Measurements from ENCODE around the gene ABHD17B.

- TF ChIP-seq, protein P1, sequence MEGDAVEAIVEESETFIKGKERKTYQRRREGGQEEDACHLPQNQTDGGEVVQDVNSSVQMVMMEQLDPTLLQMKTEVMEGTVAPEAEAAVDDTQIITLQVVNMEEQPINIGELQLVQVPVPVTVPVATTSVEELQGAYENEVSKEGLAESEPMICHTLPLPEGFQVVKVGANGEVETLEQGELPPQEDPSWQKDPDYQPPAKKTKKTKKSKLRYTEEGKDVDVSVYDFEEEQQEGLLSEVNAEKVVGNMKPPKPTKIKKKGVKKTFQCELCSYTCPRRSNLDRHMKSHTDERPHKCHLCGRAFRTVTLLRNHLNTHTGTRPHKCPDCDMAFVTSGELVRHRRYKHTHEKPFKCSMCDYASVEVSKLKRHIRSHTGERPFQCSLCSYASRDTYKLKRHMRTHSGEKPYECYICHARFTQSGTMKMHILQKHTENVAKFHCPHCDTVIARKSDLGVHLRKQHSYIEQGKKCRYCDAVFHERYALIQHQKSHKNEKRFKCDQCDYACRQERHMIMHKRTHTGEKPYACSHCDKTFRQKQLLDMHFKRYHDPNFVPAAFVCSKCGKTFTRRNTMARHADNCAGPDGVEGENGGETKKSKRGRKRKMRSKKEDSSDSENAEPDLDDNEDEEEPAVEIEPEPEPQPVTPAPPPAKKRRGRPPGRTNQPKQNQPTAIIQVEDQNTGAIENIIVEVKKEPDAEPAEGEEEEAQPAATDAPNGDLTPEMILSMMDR (conservative IDR thresholded peaks at IDR 0.05), result no peak
- no peak for TF ChIP-seq EZH2 (IDR thresholded peaks at IDR 0.05; ENCODE audit: low read depth)
Measured at GRCh38 chr9:71844808-71845207, 66.2 kb downstream of the ABHD17B start.
